GM21528 (cell line): ENCODE measurements around the gene BTNL9.
"Not testable (repeated sequence)": the region's sequence is repeated elsewhere in the genome, so short reads cannot be mapped to it uniquely, and the experiment has no call there.

Experiments used
- ATAC-seq: cut with Tn5 transposase; IDR thresholded peaks from one replicate; pipeline ENCODE4 v1.9.1; 2021; ENCODE audit warnings: mild to moderate bottlenecking, moderate library complexity; ENCODE audit not compliant: unreplicated experiment, low FRiP score

The BTNL9 gene

GRCh38 chr5:181059297-181060230, 19.5 kb downstream of the BTNL9 start:
- ATAC-seq, result no peak

DNA sequence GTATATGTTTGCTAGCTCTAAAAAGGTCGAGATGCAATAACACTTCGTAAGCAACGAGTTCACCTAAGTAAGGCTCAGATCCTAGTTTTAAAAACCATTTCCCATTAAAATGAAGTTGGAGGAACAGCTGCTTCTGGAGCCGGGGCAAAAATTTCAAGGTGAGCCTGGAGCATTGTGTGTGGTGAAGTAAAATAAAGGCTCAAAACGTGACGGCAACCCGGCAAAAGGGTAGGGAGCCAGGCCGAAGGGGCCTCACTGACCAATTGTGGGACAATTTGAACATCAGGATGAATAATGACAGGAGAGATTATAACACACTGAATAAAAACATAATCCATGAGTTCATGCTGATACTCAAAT, 20.1 kb downstream of the BTNL9 start:
- no peak for ATAC-seq

DNA sequence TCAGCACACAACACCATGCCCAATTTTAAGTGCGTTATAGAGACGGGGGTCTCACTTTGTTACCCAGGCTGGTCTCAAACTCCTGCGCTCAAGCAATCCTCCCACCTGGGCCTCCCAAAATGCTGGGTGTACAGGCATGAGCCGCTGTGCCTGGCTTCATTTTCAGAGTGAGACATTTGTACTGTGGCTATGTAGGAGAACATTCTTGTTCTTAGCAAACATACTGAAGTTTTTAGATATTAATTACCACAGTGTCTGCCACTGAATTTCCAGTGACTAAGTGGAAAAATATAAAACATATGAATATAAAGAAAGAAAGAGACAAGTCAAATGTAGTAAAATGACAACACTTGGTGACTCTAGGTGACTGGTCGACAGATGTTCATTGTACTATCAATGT, 20.9 kb downstream of the BTNL9 start:
- no peak for ATAC-seq

- ATAC-seq, result no peak
These were observed 21.6 kb downstream of the BTNL9 start for GRCh38 chr5:181061645-181062044.

- ATAC-seq, result no peak
These were observed 22.6 kb downstream of the BTNL9 start for GRCh38 chr5:181062631-181063030.

GRCh38 chr5:181063514-181063913, 23.4 kb downstream of the BTNL9 start:
- ATAC-seq, result no peak

DNA sequence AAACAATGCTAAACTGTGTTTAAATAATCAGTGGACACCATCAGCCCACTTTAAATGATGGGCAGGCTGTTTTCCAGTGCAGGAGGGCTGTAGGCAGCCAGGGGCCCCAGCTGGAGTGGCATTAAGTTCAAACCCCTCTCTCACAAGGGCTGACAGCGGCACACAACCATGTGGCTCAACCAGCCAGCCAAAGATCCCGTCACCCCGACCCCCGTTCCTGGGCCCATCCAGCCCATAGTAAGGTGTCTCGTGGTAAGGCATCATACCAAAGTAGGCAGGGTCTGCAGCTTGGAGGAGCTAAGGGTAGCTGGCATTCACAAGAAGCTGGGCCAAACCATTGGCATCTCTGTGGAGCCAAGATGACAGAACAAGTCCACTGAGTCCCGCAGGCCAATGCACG, 24.9 kb downstream of the BTNL9 start:
- no peak for ATAC-seq

- ATAC-seq, result no peak
These were observed 29.9 kb downstream of the BTNL9 start for GRCh38 chr5:181069767-181070491.

- ATAC-seq, result no peak
These were observed 30.5 kb downstream of the BTNL9 start for GRCh38 chr5:181070523-181070922.

DNA sequence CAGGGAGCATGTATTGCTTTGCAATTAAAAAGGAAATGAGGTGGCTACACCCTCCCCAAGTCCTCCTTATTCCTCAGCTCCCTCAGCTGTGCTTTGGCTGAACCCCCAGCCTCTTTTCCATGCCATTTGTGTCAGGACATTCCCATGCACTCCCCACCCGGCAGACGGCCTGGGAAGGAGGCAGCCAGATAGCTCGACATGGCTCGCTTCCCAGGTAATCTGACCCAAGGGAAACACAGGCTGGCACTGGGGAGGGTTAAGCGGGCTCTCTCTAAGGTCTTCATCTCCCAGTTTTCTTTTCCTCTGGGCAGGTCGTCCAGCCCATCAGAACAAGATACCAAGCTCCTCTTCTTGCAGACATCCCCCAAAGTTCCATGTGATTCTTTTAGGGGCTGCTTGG, 31.2 kb downstream of the BTNL9 start:
- no peak for ATAC-seq

DNA sequence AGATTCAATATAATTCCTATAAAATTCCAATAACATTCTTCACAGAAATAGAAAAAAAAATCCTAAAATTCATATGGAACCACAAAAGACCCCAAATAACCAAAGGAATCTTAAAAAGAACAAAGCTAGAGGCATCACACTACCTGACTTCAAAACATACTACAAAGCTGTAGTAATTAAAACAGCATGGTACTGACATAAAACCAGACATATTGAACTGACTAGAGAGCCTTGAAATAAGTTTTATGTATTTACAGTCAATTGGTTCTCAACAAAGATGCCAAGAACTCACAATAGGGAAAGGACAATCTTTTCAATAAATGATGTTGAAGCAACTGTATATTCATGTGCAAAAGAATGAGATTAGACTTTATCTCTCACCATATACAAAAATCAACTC, 36.9 kb downstream of the BTNL9 start:
- ATAC-seq, result no peak

- ATAC-seq, result no peak
These were observed 41.9 kb downstream of the BTNL9 start for GRCh38 chr5:181081989-181082388.

- ATAC-seq, result no peak
These were observed 44.6 kb downstream of the BTNL9 start for GRCh38 chr5:181084621-181085195.

- no peak for ATAC-seq
These were observed 46.2 kb downstream of the BTNL9 start for GRCh38 chr5:181086026-181086883.

DNA sequence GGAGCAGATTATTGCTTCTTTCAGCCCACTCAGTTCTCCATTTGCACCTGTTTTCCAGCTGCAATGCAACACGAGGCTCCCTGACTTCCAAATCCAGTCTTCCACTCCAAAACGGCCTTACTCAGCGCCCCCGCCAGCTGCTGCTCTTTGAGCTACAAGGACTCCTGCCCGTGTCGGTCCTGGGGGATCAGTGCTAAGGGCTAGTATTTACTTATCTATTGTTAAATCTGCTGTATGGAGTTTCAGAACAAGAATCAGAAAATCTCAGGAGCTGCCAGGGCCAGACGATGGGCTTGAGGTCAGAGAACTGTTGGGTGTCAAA, 46.8 kb downstream of the BTNL9 start:
- ATAC-seq, result no peak

DNA sequence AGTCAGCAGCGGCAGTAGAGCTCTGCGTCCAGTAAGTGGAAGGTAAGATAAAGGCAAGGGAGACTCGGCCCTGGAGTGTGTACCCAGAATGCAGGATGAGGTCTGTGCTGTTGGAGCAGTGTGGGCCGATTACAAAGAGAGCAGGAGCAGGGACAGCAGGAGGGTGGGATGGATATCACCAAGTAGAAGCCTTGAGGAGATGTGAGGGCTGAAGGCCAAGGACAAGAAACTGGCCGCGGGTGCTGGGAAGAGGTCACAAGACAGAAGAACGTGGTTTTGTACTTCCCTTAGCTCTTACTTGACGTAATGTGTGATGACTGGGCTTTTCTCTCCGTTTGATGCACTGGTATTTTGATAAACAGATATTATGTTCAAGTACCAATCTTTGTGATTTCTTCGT, 47.2 kb downstream of the BTNL9 start:
- no peak for ATAC-seq

GRCh38 chr5:181088289-181088688, 48.2 kb downstream of the BTNL9 start:
- ATAC-seq, result no peak

DNA sequence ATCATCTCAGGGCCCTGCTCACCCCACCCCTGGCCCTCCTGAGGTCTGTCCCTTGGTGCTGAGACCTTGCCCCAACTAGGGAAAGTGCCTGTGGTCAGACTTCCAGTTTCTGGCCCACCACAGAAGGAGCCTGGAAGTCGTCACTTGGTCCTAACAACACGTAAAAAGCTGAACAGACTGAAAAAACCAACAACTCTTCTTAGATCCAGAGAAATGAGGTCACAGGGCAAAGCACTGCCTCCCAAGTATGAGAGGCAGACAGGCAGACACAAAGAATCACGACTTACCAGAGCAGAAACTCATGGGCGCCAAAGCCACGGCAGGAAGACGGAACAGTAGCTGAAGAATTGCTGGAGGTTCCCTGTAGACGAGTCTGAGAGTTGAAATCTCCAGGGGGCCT, 52.4 kb downstream of the BTNL9 start:
- ATAC-seq, result no peak

- ATAC-seq, result not testable (repeated sequence)
These were observed 55.1 kb downstream of the BTNL9 start for GRCh38 chr5:181095162-181095561.

DNA sequence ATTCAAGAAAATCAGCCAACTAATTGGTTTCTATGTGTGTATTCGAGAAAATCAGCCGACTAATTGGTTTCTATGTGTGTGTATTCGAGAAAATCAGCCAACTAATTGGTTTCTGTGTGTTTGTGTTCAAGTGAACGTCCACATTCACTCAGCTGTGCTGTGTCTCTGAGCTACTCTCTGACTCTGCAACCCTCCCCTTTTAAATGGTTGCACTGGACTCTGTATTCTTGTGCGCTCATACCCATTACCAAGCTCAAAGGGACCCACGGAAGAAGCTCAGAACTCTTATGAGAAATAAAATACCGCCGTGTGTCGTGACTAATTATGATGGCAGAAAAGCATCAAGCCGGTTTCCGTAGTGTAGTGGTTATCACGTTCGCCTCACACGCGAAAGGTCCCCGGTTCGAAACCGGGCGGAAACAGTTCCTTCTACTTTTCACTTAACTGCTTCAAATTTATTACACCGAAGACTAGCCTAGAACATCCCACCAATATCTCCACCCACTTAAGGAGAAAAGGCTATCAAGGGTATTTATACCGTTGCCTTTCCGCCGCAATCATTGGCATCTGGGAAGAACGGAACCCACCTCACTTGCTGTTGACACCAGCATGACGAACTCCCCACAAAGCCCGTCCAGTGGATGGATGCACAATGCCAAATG, 56.8 kb downstream of the BTNL9 start:
- not testable (repeated sequence) for ATAC-seq
